ENCODE results near the gene CYP27C1.
A peak's percentile ranks its signal among the peaks of the same experiment; 100 is the strongest.

CYP27C1 gene, protein sequence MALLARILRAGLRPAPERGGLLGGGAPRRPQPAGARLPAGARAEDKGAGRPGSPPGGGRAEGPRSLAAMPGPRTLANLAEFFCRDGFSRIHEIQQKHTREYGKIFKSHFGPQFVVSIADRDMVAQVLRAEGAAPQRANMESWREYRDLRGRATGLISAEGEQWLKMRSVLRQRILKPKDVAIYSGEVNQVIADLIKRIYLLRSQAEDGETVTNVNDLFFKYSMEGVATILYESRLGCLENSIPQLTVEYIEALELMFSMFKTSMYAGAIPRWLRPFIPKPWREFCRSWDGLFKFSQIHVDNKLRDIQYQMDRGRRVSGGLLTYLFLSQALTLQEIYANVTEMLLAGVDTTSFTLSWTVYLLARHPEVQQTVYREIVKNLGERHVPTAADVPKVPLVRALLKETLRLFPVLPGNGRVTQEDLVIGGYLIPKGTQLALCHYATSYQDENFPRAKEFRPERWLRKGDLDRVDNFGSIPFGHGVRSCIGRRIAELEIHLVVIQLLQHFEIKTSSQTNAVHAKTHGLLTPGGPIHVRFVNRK

DNA sequence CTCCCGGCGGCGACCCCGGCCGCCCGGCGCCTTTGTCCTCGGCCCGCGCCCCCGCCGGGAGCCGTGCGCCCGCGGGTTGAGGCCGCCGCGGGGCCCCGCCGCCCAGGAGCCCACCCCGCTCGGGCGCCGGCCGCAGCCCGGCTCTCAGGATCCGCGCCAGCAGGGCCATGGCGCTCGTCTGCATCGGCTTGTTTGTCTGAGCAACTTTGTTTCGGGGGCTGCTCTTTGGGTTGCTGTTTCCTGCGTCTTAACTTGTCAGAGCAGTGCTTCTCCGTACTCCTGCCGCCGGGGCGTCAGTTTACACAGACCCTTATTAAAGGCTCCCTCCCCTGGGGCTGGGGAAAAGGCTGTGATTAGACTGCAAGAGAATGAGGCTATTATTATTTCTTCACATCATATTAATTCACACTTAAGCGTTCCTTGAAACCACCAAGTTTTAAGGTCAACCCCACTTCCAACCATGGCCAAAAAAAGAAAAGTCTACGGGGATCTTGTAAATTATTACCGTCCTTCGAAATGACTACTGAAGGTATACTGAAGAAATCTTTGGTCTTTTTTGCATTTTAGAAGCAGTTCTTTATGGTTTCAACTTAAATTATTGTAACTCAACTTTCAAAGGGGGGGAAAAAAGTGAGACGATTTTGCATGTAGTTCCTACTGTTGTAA lies at the start of gene CYP27C1:
Gene CYP27C1, minus strand, starts transcription at position 198 of the 666 bp plus-strand sequence. Its CDS starts 29 bp downstream, at position 169.
- H3K4me3 ChIP-seq (replicated peaks in 1 of 2; ENCODE audit: low read depth in 2 of 2, low read length in 2 of 2): peak within 1 kb of the TSS; percentile 37 to 48
- TF ChIP-seq, protein P1, sequence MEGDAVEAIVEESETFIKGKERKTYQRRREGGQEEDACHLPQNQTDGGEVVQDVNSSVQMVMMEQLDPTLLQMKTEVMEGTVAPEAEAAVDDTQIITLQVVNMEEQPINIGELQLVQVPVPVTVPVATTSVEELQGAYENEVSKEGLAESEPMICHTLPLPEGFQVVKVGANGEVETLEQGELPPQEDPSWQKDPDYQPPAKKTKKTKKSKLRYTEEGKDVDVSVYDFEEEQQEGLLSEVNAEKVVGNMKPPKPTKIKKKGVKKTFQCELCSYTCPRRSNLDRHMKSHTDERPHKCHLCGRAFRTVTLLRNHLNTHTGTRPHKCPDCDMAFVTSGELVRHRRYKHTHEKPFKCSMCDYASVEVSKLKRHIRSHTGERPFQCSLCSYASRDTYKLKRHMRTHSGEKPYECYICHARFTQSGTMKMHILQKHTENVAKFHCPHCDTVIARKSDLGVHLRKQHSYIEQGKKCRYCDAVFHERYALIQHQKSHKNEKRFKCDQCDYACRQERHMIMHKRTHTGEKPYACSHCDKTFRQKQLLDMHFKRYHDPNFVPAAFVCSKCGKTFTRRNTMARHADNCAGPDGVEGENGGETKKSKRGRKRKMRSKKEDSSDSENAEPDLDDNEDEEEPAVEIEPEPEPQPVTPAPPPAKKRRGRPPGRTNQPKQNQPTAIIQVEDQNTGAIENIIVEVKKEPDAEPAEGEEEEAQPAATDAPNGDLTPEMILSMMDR (IDR thresholded peaks at IDR 0.05; ENCODE audit: low read depth, low read length): no peak
- peak in 1 of 2 donors; percentile 22 for DNase-seq (ENCODE audit: low read depth in 2 of 2)

DNA sequence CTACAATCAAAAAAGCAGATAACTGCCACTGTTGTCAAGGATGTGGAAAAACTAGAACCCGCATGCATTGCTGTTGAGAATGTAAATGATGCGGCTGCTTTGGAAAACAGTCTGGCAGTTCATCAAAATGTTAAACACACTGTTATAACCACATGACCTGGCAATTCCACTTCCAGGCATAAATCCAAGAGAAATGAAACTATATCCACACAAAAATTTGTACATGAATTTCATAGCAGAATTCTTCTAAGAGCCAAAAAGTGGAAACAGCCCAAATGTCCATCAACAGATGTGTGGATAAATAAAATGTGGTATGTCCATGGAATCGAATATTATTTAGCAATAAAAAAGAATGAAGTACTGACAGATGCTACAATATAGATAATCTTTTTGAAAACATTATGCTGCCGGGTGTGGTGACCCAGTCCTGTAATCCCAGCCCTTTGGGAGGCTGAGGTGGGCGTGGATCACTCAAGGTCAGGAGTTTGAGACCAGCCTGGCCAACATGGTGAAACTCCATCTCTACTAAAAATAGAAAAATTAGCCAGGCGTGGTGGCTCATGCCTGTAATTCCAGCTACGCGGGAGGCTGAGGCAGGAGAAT lies 41.8 kb upstream of the CYP27C1 start:
- no peak overlapping the region for H3K4me3 ChIP-seq (replicated peaks in 1 of 2; ENCODE audit: low read depth in 2 of 2, low read length in 2 of 2)
- DNase-seq (ENCODE audit: low read depth in 2 of 2): peak; percentile 8 to 87
- TF ChIP-seq, protein P1 (IDR thresholded peaks at IDR 0.05; ENCODE audit: low read depth, low read length): no peak

DNA sequence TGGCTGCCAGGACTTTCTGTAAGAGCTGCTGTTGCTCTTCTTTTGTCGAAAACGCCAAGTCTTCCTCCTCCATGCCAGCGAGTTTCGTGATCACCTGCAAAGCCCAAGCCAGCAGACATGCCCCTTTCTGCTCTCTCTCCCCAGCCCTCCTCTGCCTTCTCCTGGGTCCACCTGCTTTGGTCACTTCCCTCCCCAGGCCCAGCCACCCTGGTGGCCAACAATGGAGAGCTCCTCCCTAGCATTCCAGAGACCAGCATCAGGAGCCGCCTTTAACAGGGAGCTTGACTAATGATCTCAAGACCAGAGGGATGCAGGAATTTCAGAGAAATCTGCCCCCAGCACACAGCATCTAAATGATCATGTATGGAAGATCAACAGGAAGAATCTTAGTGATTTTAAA lies 39.3 kb upstream of the CYP27C1 start:
- no peak overlapping the region for H3K4me3 ChIP-seq (replicated peaks in 1 of 2; ENCODE audit: low read depth in 2 of 2, low read length in 2 of 2)
- TF ChIP-seq, protein P1 (IDR thresholded peaks at IDR 0.05; ENCODE audit: low read depth, low read length): no peak
- DNase-seq (ENCODE audit: low read depth in 2 of 2): no peak

DNA sequence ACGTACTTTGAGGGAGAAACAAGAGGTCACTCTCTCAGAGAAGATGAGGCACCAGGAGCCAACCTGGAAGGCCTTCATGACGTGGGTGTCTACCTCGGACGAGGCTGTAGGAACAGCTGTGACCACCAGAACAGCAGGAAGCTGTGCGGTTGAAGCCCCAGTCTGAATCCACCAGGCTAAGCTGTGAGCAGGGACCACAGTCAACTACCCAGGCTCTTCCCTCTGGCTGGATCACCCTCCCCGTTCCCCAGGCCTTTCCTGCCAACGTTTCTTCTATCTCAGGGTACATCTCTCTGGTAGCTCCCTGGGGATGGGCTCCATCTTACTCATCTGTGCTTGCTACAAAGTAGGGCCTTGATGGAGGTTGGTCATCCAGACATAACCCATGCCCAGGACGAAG lies 36.8 kb upstream of the CYP27C1 start:
- no peak for DNase-seq (ENCODE audit: low read depth in 2 of 2)
- H3K4me3 ChIP-seq (replicated peaks in 1 of 2; ENCODE audit: low read depth in 2 of 2, low read length in 2 of 2): no peak overlapping the region
- TF ChIP-seq, protein P1 (IDR thresholded peaks at IDR 0.05; ENCODE audit: low read depth, low read length): no peak

DNA sequence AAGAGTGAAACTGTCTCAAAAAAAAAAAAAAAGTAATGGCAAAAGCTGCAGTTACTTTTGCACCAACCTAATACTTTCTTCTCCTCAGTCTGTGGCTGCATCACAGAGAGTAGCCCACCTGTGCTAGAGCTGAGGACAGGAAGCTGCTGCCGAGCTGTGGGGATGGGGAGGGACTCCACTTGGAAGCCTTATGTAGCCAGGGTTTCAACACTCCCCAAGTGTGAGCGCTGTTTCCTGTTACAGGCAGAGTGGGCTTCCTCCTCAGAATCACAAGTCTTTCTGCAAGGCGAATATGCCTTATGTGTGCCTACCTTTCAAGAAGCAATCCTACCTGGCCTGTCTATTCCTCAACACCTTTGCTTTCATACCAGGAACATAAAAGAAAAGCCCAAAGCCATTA lies 36.3 kb upstream of the CYP27C1 start:
- TF ChIP-seq, protein P1 (IDR thresholded peaks at IDR 0.05; ENCODE audit: low read depth, low read length): no peak

DNA sequence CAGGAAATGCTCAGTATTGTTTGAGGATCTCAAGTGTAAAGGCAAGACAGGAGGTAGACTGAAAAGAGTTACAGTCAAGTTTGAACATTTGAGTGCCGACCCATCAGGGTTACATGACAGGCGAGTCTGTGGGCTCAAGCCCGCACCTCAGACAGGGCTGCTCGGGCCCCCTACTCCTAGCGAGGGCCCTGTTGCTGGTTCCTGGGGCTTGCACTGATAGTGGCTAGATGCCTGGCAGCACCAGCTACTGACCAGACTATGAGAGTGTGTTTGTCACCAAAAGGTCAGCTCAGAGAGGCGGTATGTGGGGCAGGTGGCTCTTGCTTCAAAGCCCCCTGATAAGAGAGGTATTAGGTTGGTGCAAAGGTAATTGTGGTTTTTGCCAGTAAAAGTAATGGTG lies 35.6 kb upstream of the CYP27C1 start:
- H3K4me3 ChIP-seq (replicated peaks in 1 of 2; ENCODE audit: low read depth in 2 of 2, low read length in 2 of 2): no peak overlapping the region
- TF ChIP-seq, protein P1 (IDR thresholded peaks at IDR 0.05; ENCODE audit: low read depth, low read length): no peak
- no peak for DNase-seq (ENCODE audit: low read depth in 2 of 2)

More for the DNA sequence above, 36.3 kb upstream of the CYP27C1 start:
- no peak for DNase-seq (ENCODE audit: low read depth in 2 of 2)
- no peak overlapping the region for H3K4me3 ChIP-seq (replicated peaks in 1 of 2; ENCODE audit: low read depth in 2 of 2, low read length in 2 of 2)

Data from cardiac fibroblast (primary cell).